Duodenal mucosa (tissue), 2 donors: Measurements from ENCODE around the gene LRMDA.

ENCODE experiments used
- H3K27ac ChIP-seq: one replicate; pipeline ENCODE4 v1.7.0; 2013; ENCODE audit warnings: low read depth, low read length
- H3K27me3 ChIP-seq, 2 donors: one replicate each; pipeline ENCODE4 v1.7.0; 2013; ENCODE audit warnings: low read length in 2 of 2, control low read depth in 1 of 2; ENCODE audit not compliant: insufficient read depth in 2 of 2, control insufficient read depth in 1 of 2
- H3K36me3 ChIP-seq, 2 donors: one replicate each; pipeline ENCODE4 v1.7.0; 2013; ENCODE audit warnings: low read length in 2 of 2, control low read depth in 1 of 2; ENCODE audit not compliant: insufficient read depth in 2 of 2, control insufficient read depth in 1 of 2
- H3K4me1 ChIP-seq, 2 donors: one replicate each; pipeline ENCODE4 v1.7.0; 2013; ENCODE audit warnings: low read length in 2 of 2, control low read depth in 1 of 2; ENCODE audit not compliant: insufficient read depth in 2 of 2, control insufficient read depth in 1 of 2
- H3K4me3 ChIP-seq, 2 donors: one replicate each; pipeline ENCODE4 v1.7.0; 2013; ENCODE audit warnings: low read length in 2 of 2, low read depth in 1 of 2
- H3K9ac ChIP-seq, 2 donors: one replicate each; pipeline ENCODE4 v1.7.0; 2013; ENCODE audit warnings: low read length in 2 of 2, low read depth in 1 of 2
- H3K9me3 ChIP-seq, 2 donors: one replicate each; pipeline ENCODE4 v1.7.0; 2013; ENCODE audit warnings: low read length in 2 of 2, control low read depth in 1 of 2; ENCODE audit not compliant: control insufficient read depth in 1 of 2

LRMDA gene

DNA sequence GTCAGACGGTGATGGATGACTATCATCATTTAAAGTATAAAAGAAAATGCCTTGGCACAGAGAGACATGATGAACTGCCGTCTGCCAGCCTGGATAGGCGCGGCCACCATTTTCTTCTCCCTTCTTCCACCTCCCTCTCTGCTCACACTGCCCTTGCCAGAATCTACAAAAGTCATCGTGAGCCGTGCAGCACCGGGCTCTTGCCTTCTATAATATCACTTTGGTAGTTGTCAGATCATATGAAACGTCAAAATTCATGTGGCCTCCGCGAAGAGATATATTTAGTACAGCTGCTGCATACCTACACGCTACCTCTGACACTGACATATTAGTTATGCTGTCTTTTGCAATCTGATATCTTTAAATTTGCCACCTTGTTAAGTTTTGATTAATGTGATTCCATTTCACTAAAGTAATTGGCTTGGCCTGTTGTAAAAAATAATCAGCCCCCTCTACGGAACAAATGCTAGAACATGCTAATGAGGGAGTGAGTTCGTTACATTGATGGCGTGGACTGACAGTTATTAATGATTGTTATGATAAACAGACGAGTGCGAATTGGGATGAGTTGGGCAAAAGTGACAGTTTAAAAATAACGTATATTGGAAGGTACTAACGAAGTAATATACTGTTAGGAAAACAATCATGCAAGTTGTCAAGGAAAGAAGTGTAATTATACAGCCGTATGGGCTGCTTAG, 214.9 kb downstream of the LRMDA start:
- Histone ChIP-seq H3K4me1 (peaks cover 4 to 8% of the 10 kb centered on the region in 2 donors), H3K9ac (no peak overlapping the region), H3K4me3 (no peak overlapping the region), H3K36me3 (no peaks in the 10 kb centered on the region), H3K27ac (no peak overlapping the region), H3K9me3 (no peaks in the 10 kb centered on the region), H3K27me3 (no peaks in the 10 kb centered on the region)

DNA sequence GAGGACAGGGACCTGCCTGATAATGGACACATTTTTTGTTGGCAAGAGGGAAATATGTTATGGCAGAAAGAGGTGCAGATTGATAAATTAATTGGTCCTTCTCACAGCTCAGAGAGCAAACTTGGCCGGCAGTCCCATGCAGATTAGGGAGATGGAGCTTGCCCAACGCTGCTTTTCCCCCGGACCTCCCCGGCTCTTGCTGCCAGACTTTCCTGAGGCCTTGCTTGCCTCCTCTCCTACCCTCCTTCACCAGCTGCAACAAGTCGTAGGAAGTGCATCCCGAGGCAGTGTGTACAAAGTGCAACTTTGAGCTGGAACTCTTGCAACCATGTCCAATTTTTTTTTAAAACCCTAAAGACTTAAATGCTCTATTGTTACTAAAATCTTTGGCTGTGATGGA, 215.5 kb downstream of the LRMDA start:
- Histone ChIP-seq H3K4me1 (peaks cover 6 to 8% of the 10 kb centered on the region in 2 donors), H3K9ac (no peak overlapping the region), H3K9me3 (no peaks in the 10 kb centered on the region), H3K4me3 (no peak overlapping the region), H3K27ac (no peak overlapping the region), H3K27me3 (no peaks in the 10 kb centered on the region), H3K36me3 (no peaks in the 10 kb centered on the region)

DNA sequence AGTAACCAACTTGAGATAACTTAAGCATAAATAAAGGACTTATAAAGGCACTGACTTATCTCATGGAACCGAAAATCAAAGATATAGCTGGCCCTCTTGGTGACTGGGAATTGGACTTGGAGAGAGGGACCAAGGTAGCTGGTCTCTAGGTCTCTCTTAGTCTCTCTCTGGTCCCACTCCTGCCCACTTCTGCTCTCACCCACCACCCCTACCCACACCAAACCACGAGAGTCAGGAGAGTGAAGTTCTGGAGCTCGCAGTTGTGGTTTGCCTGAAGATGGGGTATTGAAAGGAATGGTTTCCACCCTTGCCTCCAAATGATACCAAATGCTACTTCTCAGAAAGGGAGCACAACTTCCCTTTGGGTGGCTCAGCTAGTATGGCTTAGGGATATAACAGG, 216.3 kb downstream of the LRMDA start:
- peaks cover 6 to 8% of the 10 kb centered on the region in 2 donors for H3K4me1 ChIP-seq
- no peak overlapping the region for H3K4me3 ChIP-seq
- H3K27ac ChIP-seq: no peak overlapping the region
- no peaks in the 10 kb centered on the region for H3K27me3 ChIP-seq
- H3K9me3 ChIP-seq: no peaks in the 10 kb centered on the region
- no peaks in the 10 kb centered on the region for H3K36me3 ChIP-seq
- H3K9ac ChIP-seq: no peak overlapping the region

DNA sequence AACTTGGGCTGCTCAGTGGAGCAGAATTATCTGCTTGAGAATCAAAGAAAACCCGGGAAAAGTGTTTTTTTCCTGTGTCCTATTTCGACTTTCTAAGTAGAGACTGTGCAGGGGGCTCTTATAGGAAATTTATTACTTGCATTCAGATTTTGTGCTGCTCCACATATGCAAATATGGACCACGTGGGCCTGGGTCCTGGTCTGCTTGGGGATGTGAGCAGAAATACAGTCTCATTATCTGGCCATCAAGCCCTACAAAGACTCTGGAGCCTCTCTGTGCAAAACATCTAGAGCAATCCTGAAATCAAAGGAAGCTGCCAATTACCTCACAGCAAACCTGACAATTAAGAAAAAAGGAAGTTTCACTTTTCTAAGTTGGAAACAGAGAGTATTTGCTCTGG, 216.9 kb downstream of the LRMDA start:
- Histone ChIP-seq H3K27ac (no peak overlapping the region), H3K9ac (no peak overlapping the region), H3K36me3 (no peaks in the 10 kb centered on the region), H3K9me3 (no peaks in the 10 kb centered on the region), H3K4me1 (peaks cover 6 to 8% of the 10 kb centered on the region in 2 donors), H3K4me3 (no peak overlapping the region), H3K27me3 (no peaks in the 10 kb centered on the region)

DNA sequence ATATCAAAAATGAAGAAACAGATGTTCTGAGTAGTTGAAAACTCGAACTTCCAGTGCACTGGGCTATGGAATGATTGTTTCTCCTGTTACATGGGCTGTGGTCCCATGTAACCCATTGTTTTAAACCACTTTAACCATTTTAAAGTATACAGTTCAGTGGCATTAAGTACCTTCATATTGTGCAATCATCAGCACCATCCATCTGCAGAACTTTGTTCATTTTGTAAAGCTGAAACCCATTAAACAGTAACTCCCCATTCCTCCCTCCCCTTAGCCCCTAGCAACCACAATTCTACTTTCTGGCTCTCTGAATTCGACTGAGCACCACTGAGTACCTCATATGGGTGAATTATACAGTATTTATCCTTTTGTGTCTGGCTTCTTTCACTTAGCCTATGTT, 217.4 kb downstream of the LRMDA start:
- H3K4me1 ChIP-seq: peaks cover 6 to 8% of the 10 kb centered on the region in 2 donors
- no peak overlapping the region for H3K9ac ChIP-seq
- no peaks in the 10 kb centered on the region for H3K27me3 ChIP-seq
- no peaks in the 10 kb centered on the region for H3K36me3 ChIP-seq
- no peak overlapping the region for H3K27ac ChIP-seq
- H3K4me3 ChIP-seq: no peak overlapping the region
- no peaks in the 10 kb centered on the region for H3K9me3 ChIP-seq

DNA sequence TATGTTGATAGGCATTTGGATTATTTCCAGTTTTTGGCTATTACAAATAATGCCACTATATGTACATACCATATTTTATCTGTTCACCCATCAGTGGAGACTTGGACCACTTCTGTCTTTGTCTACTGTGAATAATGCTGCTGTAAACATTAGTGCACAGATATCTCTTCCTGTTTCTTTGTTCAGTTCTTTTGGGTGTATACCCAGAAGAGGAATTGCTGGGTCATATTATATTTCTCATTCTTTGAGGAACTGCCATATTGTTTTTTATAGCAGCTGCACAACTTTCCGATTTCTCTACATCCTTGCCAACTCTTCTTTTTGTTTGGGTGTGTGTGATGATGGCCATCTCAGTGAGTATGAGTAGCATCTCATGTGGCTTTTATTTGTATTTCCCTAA, 218.0 kb downstream of the LRMDA start:
- peaks cover 3 to 6% of the 10 kb centered on the region in 2 donors for H3K4me1 ChIP-seq
- no peak overlapping the region for H3K9ac ChIP-seq
- H3K4me3 ChIP-seq: no peak overlapping the region
- H3K27ac ChIP-seq: no peak overlapping the region
- no peaks in the 10 kb centered on the region for H3K36me3 ChIP-seq
- H3K27me3 ChIP-seq: no peaks in the 10 kb centered on the region
- no peaks in the 10 kb centered on the region for H3K9me3 ChIP-seq

DNA sequence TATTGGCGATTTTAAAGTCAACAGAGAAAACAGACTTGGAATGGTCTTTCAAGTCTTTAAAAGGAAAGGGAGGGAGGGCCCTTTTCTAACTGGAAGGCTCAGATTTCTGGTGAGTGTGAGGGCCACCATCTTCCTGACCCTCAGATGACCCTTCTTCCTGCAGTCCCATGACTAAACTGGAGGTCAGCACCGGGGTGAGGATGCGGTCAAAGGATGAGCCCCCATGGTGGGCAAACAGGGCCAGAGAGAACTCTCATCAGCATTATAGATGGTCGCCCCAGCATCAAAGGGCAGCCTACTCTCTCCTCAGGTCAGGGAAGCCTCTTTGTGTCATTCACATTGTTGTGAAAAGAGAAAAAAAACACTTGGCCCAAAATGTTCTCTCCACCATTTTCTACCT, 219.2 kb downstream of the LRMDA start:
- Histone ChIP-seq H3K9me3 (no peaks in the 10 kb centered on the region), H3K27ac (no peak overlapping the region), H3K27me3 (no peaks in the 10 kb centered on the region), H3K36me3 (no peaks in the 10 kb centered on the region), H3K4me1 (peaks cover 0 to 6% of the 10 kb centered on the region in 2 donors), H3K9ac (no peak overlapping the region), H3K4me3 (no peak overlapping the region)

DNA sequence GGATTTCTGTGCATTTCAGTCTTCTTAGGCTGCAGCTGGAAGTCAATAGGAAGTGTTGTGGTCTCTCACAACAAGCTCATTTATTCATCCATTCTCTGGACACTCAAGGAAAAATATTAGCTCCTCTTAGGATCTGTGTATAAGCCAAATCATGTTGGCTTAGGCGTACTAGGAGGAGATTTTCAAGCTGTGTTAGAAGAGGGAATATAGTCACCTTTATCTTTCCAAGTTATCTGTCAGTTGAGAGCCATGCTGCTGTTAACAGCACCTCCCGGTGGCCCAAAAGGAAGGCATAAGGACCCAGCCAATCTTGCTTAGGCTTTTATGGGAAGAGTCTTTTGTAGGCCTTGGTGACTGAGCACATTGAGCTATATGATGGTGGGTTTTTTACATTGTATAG, 220.0 kb downstream of the LRMDA start:
- H3K9ac ChIP-seq: no peak overlapping the region

DNA sequence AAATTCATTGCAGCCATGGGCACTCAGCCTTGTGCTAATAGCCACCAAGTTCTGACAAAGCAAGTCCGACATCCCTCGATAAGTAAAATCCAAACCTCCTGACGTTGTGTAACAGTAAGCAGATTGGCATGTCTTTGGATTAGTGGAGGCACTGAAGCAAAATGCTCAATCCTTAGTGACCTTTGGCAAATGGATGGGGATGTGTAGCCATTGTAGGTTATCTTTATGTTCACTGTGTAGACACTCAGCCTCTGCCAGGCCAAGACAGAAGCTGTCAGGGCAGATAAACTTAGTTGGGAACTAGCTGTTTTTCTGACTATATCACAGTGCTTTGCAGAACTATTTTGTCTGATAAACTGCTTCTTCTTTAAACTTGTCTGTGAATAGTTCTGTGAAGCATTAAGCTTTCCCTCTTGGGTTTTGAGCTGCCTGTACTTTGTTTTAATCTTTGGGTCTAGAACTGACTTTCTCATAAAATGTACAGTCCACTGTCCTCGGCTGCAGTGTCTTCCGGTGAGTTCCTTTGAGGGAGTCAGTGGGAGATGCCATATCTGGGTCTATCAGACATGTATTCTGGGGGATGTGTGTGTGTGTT, 220.8 kb downstream of the LRMDA start:
- H3K27me3 ChIP-seq: no peaks in the 10 kb centered on the region
- H3K4me3 ChIP-seq: no peak overlapping the region
- no peaks in the 10 kb centered on the region for H3K9me3 ChIP-seq
- no peaks in the 10 kb centered on the region for H3K36me3 ChIP-seq
- H3K27ac ChIP-seq: no peak overlapping the region
- H3K9ac ChIP-seq: no peak overlapping the region
- H3K4me1 ChIP-seq: peaks cover 0 to 6% of the 10 kb centered on the region in 2 donors

More for the DNA sequence above, 220.0 kb downstream of the LRMDA start:
- Histone ChIP-seq H3K4me3 (no peak overlapping the region), H3K4me1 (peaks cover 0 to 6% of the 10 kb centered on the region in 2 donors), H3K36me3 (no peaks in the 10 kb centered on the region), H3K27ac (no peak overlapping the region), H3K9me3 (no peaks in the 10 kb centered on the region), H3K27me3 (no peaks in the 10 kb centered on the region)

DNA sequence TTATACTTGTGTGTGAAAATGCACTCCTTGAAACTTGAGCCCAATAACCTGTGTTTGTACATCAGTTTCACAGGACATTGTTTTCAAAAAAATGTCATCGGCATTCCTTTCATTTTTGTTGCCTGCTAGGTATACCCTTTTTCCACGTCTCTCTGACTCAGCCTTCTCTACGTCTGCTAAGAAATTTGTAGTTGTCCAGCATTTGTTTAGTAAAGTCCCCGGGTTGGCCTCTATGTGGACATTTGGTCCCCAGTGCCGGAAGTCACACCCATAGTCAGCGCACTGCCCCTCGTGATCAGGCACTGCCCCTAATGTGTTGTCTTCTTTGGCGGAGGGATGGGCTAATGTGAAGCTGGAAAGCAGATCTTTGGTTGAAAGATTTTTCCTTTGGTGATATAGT, 222.3 kb downstream of the LRMDA start:
- Histone ChIP-seq H3K27me3 (no peaks in the 10 kb centered on the region), H3K36me3 (no peaks in the 10 kb centered on the region), H3K9ac (no peak overlapping the region), H3K9me3 (no peaks in the 10 kb centered on the region), H3K4me1 (peaks cover 0 to 6% of the 10 kb centered on the region in 2 donors), H3K27ac (no peak overlapping the region), H3K4me3 (no peak overlapping the region)
